ENCODE measurements around the gene CUBN.

DNA sequence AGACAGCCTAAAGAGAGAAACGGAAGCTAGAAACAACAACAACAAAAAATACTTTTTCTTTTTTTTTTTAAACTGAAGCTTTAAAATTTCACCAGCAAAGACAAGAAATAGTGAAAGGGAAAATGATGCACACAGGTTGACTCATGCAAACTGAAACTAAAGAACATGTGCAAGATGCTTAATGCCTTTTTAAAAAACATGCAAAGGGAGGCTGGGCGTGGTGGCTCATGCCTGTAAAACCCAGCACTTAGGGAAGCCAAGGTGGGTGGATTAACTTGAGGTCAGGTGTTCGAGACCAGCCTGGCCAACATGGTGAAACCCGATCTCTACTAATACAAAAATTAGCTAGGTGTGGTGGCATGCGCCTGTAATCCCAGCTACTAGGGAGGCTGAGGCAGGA, 15.1 kb upstream of the CUBN start:
- TF ChIP-seq, protein P1, sequence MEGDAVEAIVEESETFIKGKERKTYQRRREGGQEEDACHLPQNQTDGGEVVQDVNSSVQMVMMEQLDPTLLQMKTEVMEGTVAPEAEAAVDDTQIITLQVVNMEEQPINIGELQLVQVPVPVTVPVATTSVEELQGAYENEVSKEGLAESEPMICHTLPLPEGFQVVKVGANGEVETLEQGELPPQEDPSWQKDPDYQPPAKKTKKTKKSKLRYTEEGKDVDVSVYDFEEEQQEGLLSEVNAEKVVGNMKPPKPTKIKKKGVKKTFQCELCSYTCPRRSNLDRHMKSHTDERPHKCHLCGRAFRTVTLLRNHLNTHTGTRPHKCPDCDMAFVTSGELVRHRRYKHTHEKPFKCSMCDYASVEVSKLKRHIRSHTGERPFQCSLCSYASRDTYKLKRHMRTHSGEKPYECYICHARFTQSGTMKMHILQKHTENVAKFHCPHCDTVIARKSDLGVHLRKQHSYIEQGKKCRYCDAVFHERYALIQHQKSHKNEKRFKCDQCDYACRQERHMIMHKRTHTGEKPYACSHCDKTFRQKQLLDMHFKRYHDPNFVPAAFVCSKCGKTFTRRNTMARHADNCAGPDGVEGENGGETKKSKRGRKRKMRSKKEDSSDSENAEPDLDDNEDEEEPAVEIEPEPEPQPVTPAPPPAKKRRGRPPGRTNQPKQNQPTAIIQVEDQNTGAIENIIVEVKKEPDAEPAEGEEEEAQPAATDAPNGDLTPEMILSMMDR (CRISPR knock-in tag; IDR thresholded peaks at IDR 0.05) = no peak
- no peak for TF ChIP-seq ZNF251 (CRISPR knock-in tag; IDR thresholded peaks at IDR 0.05)
